Gastrocnemius medialis (tissue), 4 donors: Measurements from ENCODE around the gene NAV2.

Source experiments
- POLR2A ChIP-seq, 2 donors: fragments of 450-650 bp; IDR thresholded peaks; one replicate each; pipeline ENCODE4 v1.6.1; 2017; ENCODE audit warnings: antibody characterized with exemption in 2 of 2, mild to moderate bottlenecking in 2 of 2, moderate library complexity in 2 of 2
- TF ChIP-seq, protein P1 (sequence below), 5 experiments: fragments of 450-650 bp in 3 of 5; fragments of 200-600 bp in 2 of 5; sonication (generic) in 2 of 5; IDR thresholded peaks in 4 of 5; conservative IDR thresholded peaks in 1 of 5; 1 replicate in 4 of 5; 2 replicates in 1 of 5; pipeline ENCODE4 v1.5.1; 2016 to 2019; ENCODE audit warnings: antibody characterized with exemption in 5 of 5, mild to moderate bottlenecking in 3 of 5, moderate library complexity in 3 of 5

DNA sequence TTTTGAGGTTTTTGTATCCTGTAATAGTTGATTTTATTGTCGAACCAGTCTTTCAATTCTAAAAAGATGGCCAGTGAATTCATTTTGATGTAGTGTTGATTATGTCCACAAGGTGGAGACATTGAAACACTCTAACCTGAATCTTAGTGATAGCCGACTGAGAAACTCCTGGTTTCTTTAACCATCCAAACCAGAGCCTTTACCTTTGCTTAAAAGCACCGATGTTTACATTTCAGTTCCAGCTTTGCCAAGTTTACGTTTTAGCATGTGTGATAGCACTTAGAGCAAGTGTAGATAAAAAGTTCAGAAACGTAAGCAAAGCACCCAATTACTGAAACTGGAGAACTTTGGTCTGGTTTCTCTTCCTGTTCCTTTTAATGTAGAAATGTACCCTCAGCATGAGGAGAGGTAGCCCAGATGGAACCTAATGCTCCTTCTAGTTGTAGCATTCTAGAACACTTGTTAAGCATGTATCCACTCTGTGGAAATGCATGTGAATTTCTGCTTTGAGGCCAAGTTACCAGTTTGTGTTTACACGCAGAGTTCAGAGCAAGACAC is 239.0 kb downstream of the NAV2 start:
- TF ChIP-seq, protein P1, sequence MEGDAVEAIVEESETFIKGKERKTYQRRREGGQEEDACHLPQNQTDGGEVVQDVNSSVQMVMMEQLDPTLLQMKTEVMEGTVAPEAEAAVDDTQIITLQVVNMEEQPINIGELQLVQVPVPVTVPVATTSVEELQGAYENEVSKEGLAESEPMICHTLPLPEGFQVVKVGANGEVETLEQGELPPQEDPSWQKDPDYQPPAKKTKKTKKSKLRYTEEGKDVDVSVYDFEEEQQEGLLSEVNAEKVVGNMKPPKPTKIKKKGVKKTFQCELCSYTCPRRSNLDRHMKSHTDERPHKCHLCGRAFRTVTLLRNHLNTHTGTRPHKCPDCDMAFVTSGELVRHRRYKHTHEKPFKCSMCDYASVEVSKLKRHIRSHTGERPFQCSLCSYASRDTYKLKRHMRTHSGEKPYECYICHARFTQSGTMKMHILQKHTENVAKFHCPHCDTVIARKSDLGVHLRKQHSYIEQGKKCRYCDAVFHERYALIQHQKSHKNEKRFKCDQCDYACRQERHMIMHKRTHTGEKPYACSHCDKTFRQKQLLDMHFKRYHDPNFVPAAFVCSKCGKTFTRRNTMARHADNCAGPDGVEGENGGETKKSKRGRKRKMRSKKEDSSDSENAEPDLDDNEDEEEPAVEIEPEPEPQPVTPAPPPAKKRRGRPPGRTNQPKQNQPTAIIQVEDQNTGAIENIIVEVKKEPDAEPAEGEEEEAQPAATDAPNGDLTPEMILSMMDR (IDR thresholded peaks at IDR 0.05 in 4 of 5, conservative IDR thresholded peaks at IDR 0.05 in 1 of 5): peak; percentile 51 to 74 (median 65)
- TF ChIP-seq POLR2A (IDR thresholded peaks at IDR 0.05): no peak
